Renal cortical epithelial cell (primary cell): ENCODE results near the gene SCFD1. TPM values are rescaled to one million over a fixed set of nuclear protein-coding genes. Genes with fewer than 3 reads are reported as not detected.

Source experiments
- DNase-seq: peaks from one replicate; pipeline ENCODE4 v3.0.0-alpha.2; 2011; ENCODE audit warnings: low read depth
- total RNA-seq: library from RNA; depleted of rRNA; stranded (reverse); fragments of >200 nt; gene quantifications from 2 replicates; pipeline ENCODE4 v1.2.3, GENCODE V29; 2014

The SCFD1 gene
- total RNA-seq, 1 donor from 2014 or later: 130 TPM

DNA sequence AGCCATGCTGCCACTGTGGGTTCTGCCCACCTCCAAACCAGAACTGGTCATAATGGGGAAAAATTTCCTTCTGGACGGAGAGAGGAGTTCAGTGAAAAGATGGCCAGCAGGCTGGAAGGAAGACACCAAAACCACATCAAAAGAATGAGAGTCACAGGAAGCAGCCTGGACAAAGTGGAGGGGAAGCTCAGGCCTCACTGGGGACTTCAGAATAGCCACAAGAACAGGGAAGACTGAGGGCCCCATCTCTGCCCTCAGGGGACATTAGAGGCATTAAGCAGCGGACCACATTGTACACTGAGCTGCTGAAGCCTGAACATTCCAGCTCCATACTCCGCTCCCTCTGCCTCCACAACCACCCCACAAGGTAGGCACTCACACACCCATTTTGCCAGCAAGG, 132.7 kb downstream of the SCFD1 start:
- DNase-seq: no peak

DNA sequence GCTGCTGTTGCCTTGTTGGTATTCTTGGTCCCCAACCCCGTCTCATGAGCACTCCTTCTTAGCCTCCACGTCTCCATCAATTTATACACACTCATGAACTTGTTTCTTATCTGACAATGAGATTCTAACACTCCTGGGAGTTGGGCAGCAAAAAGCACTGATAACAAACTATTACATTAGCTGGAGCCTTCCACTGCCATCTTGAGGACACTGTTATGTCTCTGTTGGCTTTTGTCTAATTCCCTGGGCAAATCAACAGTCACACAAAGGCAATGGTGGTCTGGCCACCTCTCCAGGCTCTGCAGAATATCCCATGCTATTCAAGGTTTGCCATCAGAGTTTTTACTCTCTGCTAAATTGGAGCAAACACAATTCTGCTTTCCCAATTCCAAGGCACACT, 134.5 kb downstream of the SCFD1 start:
- no peak for DNase-seq

DNA sequence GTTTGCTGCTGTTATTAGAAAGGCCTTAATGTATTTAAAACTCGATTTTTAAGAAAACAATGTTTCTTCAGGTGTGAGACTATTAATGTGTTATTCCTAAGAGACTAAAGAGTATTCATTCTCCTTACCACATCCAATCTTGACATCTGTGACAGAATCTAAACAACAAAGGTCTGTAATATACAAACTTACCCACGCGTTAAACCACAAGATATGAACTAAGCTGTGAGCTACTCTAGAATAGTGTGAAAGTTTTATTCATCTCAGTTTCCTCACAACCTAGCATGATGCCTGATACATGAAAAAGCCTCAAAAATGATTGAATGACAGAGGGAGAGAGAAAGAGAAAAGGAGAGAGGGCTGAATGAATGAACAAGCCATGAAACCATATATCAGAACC, 135.0 kb downstream of the SCFD1 start:
- DNase-seq: no peak

DNA sequence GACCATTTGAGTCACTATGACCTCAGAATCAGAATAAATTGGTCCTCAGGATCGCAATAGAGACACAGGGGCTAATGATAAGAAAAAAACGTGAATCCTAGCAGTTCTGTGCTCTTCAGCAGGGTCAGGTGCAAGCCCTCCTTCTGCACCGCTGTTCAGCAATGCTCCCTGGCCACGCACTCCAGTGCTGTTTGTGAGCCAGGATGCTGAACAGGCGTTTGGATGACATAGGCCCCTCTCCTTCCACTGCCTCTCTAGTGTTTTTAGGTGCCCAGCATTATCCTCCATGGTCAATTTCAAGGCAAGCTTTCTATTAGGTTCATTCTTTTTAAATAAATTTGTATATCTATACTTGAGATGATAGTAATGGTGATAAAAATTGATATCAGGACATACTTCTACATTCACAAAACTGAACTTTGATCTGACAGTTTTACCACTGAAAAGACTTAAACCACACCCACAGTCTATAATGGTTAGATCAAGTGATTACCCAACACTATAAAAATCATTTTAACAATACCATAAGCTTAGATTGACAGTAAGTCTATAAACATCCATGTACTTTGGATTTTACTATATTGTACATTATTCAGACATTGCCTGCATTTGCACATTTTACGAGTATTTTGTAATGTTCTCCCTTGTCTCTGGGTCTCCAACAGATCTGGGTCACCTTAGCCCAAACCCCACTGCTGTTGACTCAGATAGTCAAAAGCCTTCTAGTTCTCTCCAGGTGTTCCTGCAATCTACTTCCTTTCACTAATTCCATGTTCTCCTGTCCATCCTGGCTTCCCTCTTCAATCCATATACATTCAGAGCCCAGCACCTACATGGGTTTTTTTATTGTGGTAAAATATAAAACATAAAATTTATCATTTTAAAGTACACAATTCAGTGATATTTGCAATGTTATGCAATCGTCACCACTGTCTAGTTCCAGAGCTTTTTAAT, 137.3 kb downstream of the SCFD1 start:
- DNase-seq: no peak

DNA sequence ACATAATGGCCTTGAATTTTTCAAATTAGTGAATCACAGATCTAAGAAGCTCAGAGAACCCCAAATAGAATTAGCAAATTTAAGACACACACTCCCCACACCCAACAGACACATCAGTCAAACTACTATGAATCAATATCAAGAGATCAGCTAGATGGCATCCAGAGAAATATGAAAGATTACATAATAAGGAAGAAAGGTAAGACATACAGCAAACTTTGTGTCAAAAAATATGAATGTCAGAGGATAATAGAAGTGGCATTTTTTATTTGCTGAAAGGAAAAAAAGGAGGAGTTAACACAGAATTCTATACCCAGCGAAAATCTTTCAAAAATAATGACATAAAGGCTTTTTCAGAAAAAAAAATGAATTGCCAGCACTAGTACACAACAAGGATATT, 141.8 kb downstream of the SCFD1 start:
- no peak for DNase-seq

DNA sequence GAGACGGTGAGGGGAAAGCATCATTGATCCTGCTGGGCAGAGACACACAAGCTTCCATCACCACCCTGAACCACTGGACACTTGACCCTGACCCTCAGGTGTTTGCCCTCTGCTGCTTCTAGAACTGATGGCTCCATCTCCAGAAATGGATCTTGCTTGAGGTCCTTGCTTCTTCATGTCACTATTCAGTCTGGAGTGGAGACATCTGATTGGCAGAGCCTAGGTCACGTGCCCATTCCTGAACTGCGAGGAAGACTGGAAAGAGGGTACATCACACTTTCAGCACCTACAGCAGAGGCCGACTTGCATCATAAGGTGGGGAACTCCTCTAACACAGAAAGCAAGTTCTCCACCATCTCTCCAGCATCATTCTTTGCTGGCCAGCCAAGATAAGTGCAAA, 145.5 kb downstream of the SCFD1 start:
- DNase-seq: no peak

DNA sequence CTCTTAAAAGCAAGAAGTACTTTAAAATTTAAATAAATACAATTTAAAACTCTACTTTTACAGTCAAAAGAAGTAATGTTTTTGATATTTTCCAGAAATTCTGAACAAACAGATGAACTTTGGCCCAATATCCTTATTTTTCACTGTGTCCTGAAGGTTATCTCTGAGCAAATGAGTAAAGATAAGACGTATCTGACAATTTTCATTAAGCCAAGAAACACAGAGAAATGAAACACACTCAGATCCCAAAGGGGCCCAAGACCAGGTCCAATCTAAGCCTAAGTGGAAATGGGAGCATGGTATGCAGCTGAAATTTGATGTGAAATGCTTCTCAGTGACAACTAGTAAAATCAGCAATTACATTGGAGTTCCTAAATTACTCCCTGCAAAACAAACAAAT, 146.7 kb downstream of the SCFD1 start:
- DNase-seq: no peak

DNA sequence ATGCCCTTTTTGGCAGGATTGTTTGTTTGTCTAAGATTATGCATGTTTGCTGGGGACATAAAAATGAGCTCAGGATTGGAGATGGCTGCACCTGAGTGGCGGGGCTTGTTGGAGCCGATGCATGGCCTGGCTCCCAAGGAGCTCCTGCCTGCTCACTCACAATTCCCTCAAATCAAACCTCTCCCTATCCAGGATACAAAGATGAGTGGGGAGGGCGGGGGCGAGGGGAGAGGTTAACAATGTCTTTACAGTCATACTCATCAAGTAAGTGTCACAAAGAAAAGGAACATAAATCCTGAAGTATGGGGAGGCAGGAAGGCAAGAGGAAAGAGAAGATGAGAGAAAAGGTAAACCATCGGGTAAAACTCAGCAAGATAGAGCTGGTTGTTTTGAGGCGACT, 148.3 kb downstream of the SCFD1 start:
- no peak for DNase-seq

DNA sequence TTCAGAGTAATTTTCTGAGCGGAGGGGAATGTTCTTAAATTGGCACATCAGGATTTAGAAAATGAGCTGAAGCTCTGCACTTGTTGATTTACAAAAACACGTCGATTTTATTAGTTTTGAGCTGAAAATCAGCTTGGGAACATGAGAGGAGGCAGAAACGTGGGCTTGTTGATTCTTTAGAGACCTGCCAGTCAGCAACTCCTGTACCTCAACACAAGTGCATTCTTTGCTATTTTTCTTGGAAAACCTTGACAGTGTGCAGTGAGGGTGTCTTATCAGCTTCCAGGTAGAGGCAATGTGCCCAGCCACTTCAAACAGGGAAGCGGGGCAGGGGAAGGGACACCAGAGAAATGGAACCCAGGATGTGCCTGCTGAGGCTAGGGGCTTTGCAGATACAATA, 149.5 kb downstream of the SCFD1 start:
- no peak for DNase-seq

DNA sequence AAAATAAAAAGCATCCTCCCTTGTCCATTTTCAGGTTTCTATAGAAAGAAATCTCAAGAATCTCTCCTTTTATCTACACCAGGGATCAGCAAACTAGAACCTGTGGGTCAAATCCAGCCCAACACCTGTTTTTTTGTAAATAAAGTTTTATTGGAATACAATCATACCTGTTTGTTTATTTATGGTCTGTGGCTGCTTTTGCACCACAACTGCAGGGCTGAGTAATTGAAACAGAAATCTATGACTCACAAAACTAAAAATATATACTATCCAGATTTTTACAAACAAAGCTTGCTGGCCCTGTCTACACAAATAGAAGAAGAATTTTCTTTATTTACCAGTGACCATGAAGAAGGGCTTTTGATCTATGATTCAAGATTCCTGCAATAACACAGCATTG, 157.1 kb downstream of the SCFD1 start:
- DNase-seq: peak; percentile 29

Other genes with a start within 250 kb of the SCFD1 start
- 25.2 and 33.6 TPM in 2 replicates for gene G2E3, start 63.2 kb upstream of the SCFD1 start, total RNA-seq